ENCODE data around the gene PAXX.

The PAXX gene

DNA sequence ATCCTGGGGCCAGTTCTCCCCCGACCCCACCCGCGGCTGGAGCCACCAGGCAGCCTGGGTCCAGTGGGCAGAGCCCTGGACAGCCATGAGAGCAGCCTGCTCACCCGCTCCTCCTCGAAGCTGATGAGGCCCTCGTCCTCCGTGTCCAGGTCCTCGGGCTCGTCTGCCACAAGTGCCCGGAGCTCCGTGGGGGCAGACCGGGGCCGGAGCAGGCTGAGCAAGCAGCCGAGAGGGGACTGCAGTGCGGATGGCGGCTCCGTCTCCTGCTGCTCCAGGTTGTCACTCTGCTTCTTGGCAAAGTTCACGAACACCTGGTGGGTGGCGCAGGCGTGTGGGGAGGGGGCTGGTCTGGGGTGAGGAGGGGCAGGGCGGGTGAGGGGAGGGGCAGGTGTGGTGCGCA is 16.1 kb downstream of the PAXX start:
- TF ChIP-seq, protein P1, sequence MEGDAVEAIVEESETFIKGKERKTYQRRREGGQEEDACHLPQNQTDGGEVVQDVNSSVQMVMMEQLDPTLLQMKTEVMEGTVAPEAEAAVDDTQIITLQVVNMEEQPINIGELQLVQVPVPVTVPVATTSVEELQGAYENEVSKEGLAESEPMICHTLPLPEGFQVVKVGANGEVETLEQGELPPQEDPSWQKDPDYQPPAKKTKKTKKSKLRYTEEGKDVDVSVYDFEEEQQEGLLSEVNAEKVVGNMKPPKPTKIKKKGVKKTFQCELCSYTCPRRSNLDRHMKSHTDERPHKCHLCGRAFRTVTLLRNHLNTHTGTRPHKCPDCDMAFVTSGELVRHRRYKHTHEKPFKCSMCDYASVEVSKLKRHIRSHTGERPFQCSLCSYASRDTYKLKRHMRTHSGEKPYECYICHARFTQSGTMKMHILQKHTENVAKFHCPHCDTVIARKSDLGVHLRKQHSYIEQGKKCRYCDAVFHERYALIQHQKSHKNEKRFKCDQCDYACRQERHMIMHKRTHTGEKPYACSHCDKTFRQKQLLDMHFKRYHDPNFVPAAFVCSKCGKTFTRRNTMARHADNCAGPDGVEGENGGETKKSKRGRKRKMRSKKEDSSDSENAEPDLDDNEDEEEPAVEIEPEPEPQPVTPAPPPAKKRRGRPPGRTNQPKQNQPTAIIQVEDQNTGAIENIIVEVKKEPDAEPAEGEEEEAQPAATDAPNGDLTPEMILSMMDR (IDR thresholded peaks at IDR 0.05; ENCODE audit: insufficient read depth, missing control alignments): no peak
- FAIRE-seq (no peak), DNase-seq (ENCODE audit: insufficient read length, low spot score) (no peak)

DNA sequence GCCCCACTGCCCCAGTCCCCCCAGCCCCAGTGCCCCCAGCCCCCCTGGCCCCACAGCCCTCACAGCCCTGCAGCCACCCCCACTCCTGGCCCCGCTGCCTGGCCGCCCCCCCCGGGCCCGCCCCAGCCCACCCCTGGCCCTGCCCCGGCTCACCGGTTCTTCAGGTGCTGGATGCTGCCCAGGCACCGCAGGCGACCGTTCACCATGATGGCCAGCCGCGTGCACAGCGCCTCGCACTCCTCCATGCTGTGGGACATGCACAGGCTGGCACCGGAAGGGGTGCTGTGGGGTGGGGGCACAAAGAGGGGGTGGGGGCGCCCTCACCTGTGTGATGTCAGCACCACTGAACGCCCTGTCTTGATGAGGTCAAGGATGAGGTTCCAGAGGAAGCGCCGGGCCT is 17.0 kb downstream of the PAXX start:
- DNase-seq (ENCODE audit: insufficient read length, low spot score) (no peak), FAIRE-seq (no peak)
- TF ChIP-seq, protein P1 (IDR thresholded peaks at IDR 0.05; ENCODE audit: insufficient read depth, missing control alignments): no peak

DNA sequence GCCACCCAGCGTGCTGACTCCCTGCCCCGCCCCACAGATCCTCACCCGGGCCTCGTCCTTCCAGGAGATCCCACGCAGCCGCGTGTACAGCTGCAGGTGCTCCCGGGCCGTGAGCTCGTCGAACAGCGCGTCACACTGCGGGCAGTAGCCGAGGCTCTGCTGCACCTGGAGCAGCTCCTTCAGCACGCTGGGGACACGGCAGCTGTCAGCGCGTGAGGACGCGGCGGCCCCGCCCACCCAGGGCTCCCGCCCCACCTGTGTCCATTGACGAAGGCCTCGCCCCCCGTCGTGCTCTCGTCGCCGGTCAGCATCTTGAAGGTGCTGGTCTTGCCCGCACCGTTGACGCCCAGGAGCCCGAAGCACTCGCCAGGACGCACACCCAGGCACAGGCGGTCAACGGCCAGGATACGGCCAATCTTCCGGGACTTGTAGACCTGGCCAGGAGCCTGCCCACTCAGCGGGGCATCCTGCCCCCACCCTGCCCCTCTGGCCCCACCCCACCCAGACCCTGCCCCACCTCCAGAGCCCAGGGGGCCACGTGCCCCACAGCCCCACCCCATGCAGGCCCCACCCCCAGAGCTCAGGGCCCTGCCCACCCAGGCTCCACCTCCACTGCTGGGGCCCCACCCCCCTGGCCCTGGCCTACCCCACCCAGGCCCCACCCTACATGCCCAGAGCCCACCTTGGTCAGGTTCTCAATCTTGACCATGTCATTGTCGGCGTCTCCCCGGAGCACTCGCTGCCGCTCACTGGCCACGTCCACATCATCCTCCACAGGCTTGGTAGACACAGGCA is 17.9 kb downstream of the PAXX start:
- FAIRE-seq: no peak
- no peak for DNase-seq (ENCODE audit: insufficient read length, low spot score)
- TF ChIP-seq, protein P1 (IDR thresholded peaks at IDR 0.05; ENCODE audit: insufficient read depth, missing control alignments): no peak

DNA sequence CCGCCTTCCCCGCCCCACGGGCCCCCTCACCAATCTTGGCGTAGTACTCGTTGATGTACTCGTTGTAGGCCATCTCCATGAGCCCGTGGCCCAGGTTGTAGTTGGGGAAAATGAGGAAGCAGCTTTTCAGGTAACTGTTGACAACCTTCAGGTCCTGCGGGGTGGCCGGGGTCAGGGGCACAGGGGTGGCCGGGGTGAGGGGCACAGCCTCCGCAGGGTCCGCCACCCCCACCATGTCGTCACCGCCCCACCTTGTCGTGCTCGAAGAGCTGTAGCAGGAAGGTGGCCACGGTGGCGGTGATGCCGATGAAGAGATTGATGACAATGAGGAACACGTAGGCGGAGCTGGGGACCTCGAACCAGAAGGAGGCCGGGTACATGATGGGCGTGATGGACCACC is 18.9 kb downstream of the PAXX start:
- TF ChIP-seq, protein P1 (IDR thresholded peaks at IDR 0.05; ENCODE audit: insufficient read depth, missing control alignments): no peak
- no peak for FAIRE-seq
- DNase-seq (ENCODE audit: insufficient read length, low spot score): no peak

DNA sequence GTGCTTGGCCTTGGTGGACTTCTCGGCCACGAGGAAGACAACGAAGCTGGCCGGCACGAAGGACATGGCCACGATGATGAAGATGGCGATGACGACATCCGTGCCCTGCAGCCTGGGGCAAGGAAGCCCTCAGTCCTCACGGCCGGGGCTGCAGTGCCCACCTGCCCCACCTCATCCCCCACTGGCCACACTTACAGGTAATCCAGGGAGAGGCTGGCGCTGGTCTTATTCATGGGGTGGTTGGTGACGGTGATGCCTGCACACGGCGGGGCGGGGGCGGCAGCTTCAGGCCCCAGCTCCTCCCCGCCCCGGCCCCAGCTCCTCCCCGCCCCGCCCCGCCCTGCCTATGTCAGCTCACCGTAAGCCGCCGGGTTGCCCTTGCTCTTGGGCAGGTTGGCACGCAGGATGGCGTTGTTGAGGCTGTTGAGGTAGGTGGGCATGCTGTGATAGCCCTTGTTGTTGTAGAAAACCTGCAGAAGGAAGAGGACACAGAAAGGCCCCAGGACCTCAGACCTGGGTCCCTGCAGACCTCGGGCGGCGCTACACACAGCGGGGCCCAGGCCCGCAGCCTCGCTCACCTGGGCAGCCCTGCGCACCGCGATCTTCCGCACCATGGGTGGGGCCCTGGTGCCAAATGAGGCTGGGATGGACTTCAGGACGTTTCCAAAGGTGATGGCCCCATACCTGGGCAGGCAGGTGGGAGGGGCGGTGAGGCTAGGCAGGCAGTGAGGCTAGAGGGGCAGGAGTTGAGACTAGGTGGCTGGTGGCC is 19.9 kb downstream of the PAXX start:
- DNase-seq (ENCODE audit: insufficient read length, low spot score) (no peak), FAIRE-seq (no peak)
- TF ChIP-seq, protein P1 (IDR thresholded peaks at IDR 0.05; ENCODE audit: insufficient read depth, missing control alignments): no peak

DNA sequence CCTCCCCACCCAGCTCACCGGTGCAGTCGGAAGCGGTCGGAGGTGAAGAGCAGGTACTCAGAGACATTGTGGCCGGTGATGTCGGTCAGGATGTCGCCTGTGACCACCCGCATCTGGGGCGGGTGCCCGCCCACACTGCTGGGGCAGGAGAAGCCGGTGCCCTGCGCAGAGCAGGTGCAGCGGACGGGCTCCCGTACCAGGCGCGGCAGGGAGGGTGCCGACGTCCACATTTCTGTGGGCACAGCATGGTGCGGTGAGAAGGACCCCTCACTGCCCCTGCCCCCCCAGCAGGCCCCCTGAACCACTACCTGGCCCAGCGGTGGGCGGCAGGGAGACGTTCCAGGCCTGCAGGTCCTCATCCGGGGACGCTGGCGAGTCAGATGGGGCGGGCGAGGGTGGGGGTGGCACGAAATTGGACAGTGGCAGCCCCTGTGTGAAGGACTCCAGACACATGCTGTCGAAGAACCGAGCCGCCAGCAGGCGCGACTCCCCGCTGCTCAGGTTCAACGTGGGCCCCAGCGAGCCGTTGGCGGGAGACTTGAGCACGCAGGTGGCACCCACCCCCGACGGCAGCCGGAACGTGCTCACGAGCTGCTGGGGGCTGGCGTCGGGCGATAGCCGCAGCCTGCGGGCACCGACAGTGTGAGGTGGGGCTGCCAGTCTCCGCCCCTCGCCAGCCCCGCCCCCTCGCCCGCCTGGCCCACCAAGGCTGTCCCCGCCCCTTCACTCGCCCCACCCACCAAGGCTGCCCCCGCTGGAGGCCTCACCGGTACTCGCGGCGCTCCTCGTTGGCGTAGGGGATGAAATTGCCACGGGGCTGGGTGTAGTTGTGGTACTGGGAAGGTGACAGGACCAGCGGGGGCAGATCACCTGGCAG is 20.7 kb downstream of the PAXX start:
- TF ChIP-seq, protein P1 (IDR thresholded peaks at IDR 0.05; ENCODE audit: insufficient read depth, missing control alignments): no peak
- FAIRE-seq (no peak), DNase-seq (ENCODE audit: insufficient read length, low spot score) (no peak)
